Fibroblast of skin of back (primary cell): ENCODE data around the gene POLR3K.

Experiments
- DNase-seq: peaks from one replicate; pipeline ENCODE4 v3.0.0-alpha.2; 2013

The POLR3K gene

DNA sequence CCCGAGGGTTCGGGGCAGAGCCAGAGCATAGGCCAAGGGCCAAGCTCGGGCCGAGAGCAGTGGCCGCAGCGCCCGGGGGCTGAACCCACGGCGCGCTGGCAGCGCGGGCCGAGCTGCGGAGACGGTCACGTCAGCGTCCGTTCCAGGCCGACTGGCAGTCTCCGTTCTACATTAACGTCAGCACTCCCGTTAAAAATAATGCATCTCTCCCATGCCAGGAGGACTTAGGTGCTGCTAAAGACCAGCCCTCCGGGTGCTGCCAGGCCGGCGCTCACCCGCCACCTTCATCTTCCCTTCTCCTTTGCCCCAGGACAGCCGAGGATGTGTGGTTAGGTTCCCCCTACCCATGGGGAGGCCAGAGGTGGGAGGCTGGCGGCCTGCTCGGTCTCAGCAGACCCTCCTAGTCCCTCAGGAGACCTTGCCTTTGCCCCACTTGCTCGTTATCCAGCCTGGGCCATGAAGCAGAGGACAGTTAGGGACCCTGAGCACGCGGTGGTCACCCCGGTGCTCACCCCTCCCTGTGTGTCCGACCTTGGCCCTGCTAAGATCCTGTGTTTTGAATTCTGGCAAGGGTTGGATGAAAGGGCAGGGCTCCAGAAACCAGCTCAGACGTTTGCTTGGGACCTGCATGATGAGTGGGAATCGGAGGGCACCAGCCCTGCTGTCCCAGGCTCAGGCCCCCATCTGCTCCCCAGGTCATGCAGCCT is 25.2 kb upstream of the POLR3K start:
- DNase-seq = peak; percentile 33

DNA sequence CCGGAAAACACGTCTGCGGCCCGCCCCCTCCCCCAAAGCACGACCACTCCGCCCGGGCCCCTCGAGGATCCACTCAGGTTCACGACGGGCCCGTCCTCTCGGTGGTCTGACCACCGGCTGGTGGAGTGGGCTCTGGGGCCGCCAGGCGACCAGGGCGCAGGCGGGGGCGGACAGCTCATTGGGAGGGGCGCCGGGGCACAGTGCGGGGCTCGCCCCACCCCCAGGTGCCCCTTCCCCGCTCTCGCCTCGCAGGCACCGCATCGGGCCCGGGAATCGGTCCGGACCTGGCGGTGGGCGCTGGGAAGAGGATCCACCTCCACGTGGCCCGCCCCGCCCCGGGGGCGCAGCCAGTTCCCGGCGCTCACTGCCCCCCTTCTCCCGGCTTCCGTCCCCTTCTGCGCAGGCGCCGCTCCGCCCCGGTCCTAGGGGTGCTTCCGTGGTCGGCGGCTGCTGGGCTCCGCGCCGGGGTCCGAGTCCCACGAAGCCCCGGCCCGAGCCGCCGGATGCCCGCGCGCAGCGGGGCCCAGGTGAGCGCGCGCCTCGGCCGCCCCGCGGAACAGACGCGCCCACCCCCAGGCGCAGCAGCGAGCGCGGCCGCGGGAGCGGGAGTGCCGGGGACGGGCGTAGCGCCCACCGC is 24.5 kb upstream of the POLR3K start, which contains the start of gene MPG:
MPG (plus strand) TSS at position 419 of the 637 bp plus-strand sequence; CDS start at position 504, 85 bp downstream.
- DNase-seq = peak; percentile 83

DNA sequence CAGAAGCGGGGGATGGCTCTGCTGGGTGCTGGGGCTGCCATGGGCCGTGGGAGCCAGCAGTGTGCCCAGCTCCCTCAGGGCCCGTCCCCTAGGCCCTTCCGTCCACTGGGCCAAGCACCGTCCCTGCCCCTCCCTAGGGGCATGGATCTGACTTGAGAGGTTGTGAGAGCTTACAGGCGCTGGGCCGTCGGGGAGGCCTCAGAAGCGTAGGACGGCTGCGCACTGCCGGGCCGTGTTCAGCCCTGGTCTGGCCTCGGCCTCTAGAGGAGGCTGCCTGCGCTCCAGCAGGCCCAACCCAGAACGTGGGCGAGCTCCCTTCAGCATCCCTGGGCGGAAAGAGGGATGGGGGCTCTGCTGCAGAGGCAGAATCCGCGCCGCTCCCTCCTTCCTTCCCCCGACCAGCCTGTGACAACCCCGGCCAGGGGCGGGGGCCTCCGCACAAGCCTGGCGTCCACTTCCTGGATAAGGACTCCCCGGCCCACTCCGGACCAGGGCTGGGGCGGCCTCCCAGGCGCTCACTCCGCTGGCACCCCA is 23.9 kb upstream of the POLR3K start:
- DNase-seq = peak; percentile 65

DNA sequence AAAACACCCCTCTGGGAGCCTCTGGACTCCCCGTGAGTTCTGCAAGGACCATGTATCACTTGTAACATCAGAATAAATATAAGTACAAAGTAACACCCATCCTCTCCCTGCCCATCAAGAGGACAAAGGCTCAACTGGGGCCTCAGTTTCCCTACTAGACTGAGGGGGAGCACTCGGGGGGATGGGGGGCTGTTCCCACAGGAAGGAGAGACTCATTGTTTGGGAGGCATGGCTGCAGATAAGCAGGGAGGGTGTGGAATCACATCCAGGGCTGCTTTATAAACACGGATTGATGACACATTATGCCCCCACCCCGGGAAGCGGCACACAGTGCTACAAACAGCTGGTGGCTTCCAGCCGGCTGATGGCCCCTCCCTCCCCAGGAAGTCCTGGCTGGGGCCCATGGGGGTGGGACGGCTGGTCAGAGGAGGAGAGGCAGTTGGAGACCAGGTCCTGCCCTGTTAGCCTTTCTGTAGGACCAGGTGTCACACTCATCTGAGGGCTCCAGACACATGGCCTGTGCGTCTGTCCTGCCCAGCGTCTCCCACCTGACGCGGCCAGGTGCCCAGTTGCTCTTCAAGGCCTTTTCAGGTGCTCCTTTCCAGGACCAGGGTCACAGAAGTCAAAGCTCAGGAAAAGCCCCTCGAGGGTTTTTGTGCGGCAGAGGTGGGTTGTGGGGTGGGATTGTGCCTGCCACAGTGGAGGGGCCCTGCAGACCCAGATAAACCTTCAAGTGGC is 23.3 kb upstream of the POLR3K start:
- DNase-seq = peak; percentile 93

DNA sequence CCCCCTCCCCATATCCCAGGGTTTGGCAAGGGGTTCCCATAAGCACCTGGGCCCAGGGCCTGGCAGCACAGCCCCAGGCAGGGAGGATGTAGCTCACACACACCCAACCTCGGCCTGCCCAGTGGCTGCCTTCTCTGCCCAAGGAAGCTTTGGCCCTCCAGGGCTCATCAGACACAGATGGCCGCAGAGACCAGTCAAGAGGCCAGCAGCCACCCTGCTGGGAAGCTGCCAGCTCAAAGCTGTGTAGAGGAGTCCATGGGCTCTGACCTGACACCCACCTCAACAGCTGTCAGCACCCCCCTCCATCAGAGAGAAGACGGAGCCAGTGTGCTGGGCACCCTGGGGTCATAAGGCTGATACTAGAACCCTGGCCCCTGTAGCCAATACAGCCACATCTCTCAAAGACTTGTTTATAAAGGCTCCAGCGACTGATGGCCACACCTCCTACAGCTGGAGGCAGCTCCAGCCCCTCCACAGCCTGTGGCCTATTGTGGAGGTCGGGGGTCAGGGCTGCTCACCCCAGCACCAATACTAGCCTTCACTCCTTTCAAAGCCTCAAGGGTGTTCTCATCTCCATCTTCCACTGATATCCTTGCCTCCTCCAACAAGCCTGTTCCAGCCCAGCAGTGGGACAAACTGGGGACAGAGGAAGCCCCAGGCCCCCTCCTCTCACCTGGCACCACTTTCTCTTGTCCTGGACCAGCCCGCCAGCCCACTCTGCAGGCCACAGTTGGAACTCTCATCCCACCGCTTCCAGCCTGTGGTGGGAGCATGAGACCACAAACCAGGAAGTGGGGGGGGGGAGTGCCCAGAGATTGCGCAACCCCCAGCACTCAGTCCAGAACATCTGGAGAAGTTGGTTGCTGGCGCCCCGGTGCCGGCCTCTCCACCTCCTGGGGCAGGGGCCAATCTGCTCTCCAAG is 22.4 kb upstream of the POLR3K start:
- peak; percentile 75 for DNase-seq

DNA sequence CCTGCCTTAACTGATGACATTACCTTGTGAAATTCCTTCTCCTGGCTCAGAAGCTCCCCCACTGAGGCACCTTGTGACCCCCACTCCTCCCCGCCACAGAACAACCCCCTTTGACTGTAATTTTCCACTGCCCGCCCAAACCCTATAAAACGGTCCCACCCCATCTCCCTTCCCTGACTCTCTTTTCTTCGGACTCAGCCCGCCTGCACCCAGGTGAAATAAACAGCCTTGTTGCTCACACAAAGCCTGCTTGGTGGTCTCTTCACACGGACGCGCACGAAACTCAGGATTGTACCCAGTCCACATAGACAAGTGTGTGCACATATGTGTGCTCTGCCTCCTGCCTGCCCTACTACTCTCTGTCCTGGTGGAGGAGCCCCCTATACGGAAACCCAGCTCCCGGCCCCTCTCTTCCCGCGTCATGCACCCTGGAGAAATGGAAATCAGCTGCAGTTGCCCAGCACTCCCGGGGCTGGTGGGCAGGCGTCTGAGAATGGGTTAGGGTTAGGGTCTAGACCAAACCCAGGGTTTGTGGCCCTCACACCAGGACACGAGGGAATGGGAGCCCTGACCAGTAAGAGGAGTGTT is 21.4 kb upstream of the POLR3K start:
- no peak for DNase-seq

DNA sequence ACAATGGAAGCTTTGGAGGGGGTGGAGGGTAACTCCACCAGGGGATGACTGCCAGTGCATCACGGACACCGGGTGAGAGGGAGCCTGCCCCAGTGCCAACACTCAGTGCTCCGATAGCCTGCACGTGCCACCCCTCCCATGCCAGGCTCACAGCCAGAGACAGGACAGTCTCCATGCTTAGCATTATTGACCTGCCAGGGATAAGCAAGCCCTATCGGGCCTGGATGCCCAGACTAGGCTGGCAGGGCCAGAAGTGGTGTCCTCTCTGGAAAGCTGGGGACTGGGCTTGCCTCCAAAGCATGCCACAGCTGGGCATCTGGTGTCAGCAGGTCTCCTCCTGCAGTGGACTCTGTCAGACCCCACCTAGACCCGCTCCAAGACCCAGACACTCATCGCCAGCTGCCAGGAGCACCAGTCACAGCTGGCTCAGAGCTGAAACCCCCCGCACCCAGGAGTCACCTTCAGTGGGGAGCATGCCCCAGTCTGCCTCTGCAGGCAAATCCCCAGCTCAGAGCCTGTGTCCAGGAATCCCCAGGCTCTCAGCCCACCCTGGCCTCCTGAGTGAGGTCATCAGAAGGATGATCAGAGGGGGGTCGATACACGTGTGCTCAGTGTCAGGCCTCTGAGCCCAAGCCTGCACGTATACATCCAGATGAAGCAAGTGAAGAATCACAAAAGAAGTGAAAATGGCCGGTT is 20.8 kb upstream of the POLR3K start:
- DNase-seq = no peak

DNA sequence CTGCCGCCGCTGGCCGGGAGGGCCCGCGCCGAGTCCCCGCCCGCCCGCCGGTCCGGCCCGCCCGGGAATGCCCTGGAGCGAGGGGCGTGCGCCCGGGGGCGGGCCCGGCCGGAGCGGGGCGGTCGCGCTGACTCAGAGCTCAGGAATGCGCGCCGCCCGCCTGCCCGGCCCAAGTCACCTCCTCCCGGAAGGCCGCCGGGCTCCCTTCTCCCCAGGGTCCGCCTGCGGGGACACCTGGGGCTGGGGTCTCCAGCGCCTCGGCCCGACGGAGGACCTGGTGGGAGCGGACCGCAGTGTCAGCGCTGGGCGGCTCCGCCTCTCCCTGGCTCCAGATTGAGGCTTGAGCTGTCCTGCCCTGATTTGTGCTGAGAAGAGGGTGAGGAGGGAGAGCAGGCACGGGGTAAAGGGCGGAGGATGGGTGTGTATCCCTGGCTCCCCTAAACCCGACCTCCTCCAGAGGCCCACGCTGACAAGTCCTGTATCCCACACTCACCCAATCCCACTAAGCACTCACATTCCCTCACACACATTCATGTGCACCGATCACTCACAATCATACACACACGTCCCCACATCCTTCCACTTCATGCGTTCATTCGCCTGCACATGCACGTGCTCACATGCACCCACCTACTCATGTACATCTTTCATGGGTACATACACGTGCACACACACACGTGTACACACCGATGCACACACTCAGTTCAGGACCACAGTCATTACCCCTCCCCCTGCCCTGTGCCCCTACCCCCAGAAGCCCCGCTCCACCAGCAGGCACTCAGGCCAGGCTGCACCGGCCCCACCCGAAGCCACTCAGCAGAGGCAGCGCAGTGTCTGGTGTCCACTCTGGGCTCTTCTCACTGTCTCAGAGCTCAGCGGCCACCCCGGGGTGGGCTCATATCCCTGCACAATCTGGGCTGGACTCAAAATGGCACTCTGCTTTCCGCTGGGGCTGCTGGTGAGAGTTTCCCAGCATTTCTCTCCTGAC is 19.4 kb upstream of the POLR3K start, which contains the start of gene RHBDF1:
RHBDF1 (minus strand) TSS at position 71 of the 988 bp plus-strand sequence. CDS start 7,616 bp downstream, outside the sequence.
- peak; percentile 70 for DNase-seq

DNA sequence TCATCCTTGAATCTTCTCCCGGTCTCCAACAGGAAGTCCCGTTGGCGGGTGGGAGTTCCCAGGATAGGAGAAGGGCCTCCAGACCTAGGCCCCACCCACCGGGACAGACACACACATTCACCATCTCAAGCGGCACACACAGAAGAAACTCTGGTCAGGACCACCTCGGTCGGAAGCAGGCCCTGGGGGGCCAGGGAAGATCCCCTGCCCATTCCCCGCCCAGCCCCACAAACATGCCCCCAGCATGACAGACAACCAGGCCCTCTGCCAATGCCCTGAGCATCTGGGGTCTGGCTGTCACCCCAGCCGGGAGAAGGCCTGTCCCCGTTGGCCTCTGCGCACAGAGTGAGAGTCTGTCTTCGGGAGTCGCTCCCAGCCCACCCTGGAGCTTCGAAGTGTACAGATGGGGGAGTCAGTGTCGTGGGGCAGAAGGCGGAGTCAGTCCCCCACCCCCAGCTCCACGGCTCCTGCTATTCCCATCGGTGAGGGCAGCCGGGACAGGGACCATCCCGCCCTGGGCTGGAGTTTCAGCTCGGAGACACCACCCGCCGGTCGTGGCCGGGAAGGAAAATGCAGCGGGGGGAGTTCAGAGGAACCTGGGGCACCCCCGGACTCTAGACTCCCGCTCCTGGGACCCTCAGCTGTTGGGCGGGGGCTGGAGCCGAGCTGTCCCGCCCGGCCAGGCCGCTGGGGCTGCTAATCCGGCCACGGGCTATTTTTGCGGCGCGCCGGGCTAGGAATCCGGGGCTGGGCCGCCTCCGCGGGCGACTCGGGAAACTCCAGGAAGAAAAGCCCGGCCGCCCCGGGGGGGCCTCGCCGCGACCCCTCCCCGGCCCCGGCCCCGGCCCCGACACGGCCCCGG is 18.4 kb upstream of the POLR3K start:
- DNase-seq = peak; percentile 87

DNA sequence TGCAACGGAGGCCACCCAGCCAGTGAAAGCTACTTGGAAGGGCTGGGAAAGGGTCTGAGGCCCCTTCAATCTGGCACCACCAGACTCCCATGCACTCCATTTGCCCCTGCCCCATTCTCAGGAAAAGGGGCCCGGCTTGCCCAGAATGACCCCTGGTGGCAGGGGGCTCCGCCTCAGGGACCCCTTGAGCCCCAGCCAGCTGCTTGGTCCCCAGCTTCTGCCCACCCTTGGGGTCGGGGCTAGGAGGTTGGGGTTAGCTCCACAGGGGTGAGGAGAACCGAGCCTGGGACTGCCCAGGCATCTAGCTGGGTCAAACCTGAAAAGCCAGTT is 17.8 kb upstream of the POLR3K start:
- no peak for DNase-seq

DNA sequence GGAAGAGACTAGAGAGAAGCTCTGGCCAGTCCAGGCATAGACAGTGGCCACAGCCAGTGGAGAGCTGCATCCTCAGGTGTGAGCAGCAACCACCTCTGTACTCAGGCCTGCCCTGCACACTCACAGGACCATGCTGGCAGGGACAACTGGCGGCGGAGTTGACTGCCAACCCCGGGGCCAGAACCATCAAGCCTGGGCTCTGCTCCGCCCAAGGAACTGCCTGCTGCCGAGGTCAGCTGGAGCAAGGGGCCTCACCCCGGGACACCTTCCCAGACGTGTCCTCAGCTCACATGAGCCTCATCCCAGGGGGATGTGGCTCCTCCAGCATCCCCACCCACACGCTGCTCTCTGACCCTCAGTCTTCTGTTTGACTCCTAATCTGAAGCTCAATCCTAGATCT is 15.8 kb upstream of the POLR3K start:
- DNase-seq = no peak

DNA sequence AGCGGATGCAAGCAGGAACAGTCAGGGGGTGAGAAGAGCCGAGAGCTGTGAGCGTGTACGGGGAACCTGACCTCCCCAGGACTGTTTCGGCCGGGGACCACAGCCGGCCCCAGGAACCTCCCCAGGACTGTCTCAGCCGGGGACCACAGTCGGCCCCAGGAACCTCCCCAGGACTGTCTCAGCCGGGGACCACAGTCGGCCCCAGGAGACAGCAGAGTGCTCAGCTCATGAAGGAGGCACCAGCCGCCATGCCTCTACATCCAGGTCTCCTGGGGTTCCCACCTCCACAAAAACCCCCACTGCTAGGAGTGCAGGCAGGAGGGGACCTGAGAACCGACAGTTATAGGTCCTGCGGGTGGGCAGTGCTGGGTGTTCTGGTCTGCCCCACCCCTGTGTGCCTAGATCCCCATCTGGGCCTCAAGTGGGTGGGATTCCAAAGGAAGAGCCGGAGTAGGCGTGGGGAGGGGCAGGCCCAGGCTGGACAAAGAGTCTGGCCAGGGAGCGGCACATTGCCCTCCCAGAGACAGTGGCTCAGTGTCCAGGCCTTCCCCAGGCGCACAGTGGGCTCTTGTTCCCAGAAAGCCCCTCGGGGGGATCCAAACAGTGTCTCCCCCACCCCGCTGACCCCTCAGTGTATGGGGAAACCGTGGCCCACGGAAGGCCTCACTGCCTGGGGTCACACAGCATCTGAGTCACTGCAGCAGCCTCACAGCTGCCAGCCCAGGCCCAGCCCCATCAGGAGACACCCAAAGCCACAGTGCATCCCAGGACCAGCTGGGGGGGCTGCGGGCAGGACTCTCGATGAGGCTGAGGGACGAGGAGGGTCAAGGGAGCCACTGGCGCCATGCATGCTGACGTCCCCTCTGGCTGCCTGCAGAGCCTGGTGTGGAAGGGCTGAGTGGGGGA is 14.7 kb upstream of the POLR3K start:
- no peak for DNase-seq

DNA sequence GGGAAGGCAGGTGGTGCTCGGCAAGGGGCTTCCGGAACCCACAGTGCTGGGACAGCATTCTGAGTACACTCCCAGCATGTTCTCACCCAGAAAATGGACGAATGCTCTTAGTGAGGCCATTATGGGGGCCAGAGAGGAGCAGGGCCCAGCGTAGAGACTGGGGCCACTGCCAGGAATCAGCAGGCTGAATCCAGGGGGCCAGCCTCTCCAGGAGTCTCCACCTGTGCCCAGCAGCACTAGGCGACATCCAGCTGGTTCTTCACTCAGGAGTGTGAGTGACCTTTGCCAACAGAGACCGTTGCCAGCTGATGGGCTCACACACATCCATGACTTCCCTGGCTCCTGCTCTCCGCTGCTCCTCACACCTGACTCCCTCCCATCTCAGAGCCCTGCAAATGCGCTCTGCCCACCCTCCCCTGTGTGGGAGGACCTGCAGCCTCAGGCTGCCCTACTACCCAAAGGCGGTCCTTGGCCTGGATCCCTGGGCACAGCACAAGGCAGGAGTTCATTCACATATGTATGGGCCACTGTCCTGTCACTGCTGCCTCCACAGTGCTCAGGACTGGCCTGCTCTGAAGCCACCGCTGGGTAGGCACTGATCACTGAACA is 13.9 kb upstream of the POLR3K start:
- DNase-seq = no peak

DNA sequence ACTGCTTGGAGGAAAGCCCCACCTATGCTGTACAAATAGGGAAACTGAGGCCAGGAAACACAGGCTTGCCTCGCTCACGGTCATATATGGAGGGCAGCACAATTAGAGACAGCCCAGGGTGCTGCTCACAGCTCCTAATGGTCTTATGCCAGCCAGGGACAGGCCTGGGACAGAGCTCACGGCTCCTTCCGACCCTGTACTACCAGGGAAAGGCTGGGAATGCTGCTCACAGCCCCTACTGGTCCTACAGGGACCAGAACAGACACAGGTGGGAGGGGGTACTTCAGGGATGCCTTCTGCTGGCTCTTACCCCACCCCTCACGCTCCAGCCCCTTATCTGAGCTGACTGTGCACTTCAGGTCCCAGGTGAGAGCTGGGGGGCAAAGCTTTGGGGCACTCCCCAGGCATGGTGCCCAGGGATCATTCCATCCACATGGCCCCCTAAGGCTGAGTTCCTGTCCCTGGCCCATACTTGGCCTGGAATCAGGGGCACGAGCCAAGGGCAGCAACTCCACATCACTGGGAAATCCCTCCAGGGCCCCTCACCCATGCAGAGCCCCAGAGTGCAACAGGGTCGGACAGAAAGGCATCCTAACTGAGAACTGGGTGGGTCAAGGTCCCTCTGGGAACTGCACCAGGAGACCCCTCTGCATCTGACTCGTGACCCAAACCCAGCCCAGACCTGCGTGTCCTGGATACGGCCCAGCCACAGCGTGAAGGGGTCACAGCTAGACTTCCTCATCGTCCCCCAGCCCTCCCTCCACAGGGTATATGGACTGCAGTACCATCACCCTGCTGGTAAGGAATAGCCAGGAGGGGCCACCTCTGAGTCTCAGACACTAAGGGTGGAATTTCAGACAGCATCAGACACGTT is 13.1 kb upstream of the POLR3K start:
- DNase-seq = no peak

DNA sequence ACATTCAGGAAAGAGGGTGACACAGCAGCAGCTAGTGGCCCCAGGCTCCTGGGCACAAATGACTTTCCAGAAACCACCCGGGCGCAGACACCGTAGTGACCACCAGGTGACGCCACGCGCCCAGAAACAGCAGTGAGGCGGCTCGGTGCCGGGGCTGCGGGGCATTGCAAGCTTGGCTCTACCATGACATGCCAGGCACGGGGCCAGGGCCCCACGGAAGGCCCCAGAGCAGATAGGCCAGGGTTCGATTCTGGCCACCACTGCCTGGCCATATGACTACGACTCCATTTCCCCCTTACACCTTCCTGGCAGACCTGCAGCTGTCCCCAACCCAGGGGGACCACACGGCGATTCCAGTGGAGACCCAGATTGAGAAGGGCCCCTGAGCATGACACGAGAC is 12.3 kb upstream of the POLR3K start:
- DNase-seq = peak; percentile 66

DNA sequence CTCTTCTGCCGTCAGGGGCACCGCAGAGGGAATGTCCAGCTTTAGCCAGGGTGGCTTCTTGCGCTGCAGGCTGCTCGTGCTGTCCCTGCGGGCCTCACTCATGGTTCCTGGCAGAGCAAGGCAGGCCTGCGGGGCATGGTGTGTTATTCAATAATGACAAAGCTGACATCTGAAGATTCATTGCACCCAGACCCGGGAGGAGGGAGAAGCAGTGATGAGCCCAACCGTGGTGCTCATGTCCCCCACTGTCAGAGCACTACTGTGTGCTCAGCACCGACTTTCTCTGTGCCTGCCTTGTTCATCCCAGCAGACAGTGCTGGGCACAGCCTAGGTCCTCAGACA is 11.5 kb upstream of the POLR3K start:
- no peak for DNase-seq
